Transverse colon (tissue), 4 donors: ENCODE measurements around the gene MRPS10. TPM values are rescaled to one million over a fixed set of nuclear protein-coding genes. Genes with fewer than 3 reads are reported as not detected.

Experiments
- DNase-seq: peaks from one replicate; pipeline ENCODE4 v3.0.0-alpha.2; 2019
- H3K27ac ChIP-seq, 4 donors: fragments of 200-600 bp; sonication (generic); 2 replicates each; pipeline ENCODE4 v1.5.1; 2016 to 2018; ENCODE audit warnings: inconsistent platforms in 4 of 4
- H3K27me3 ChIP-seq: fragments of 200-600 bp; sonication (generic); 2 replicates; pipeline ENCODE4 v1.5.1; 2017; ENCODE audit warnings: inconsistent platforms
- H3K36me3 ChIP-seq, 4 donors: fragments of 200-600 bp; sonication (generic); 2 replicates each; pipeline ENCODE4 v1.5.1; 2017 to 2019; ENCODE audit warnings: inconsistent platforms in 4 of 4
- H3K4me1 ChIP-seq, 4 donors: fragments of 200-600 bp; sonication (generic); 2 replicates each; pipeline ENCODE4 v1.5.1; 2017 to 2020; ENCODE audit warnings: inconsistent platforms in 4 of 4
- H3K4me3 ChIP-seq, 4 donors: fragments of 200-600 bp; sonication (generic); 1 replicate in 1 of 4; 2 replicates in 3 of 4; pipeline versions ENCODE4 v1.5.1 to v1.6.1; 2017 to 2019; ENCODE audit warnings: inconsistent platforms in 4 of 4
- H3K9me3 ChIP-seq, 2 donors: fragments of 200-600 bp; sonication (generic); 2 replicates each; pipeline ENCODE4 v1.5.1; 2017 to 2019; ENCODE audit warnings: inconsistent platforms in 2 of 2
- CTCF ChIP-seq, 5 experiments: fragments of 200-600 bp in 3 of 5; fragments of 450-650 bp in 2 of 5; sonication (generic) in 3 of 5; IDR thresholded peaks; 1 replicate in 2 of 5; 2 replicates in 3 of 5; pipeline ENCODE4 v1.5.1; 2016 to 2017; ENCODE audit warnings: antibody characterized with exemption in 5 of 5, inconsistent platforms in 3 of 5, mild to moderate bottlenecking in 2 of 5, moderate library complexity in 1 of 5
- EP300 ChIP-seq: sonication (generic); formaldehyde crosslinking; IDR thresholded peaks from one replicate; pipeline ENCODE4 v1.6.1; 2017; ENCODE audit warnings: antibody characterized with exemption, low read depth
- POLR2A ChIP-seq: fragments of 450-650 bp; IDR thresholded peaks from one replicate; pipeline ENCODE4 v1.6.1; 2016; ENCODE audit warnings: antibody characterized with exemption, mild to moderate bottlenecking, moderate library complexity
- POLR2AphosphoS5 ChIP-seq, 3 donors: sonication (generic); formaldehyde crosslinking; IDR thresholded peaks; one replicate each; pipeline ENCODE4 v1.6.1; 2016; ENCODE audit warnings: antibody characterized with exemption in 3 of 3
- WGBS, 2 donors: methylation state at CpG; one replicate each; pipeline ENCODE4 v1.1.5; 2018; ENCODE audit warnings: low coverage in 1 of 2; 5-methylcytosine and 5-hydroxymethylcytosine counted together
- in situ Hi-C, 4 donors: fragments of 200-750 bp; cut with MboI; loops; one replicate each; pipeline versions ENCODE4 v1.15.0 to v1.15.1; 2017; ENCODE audit warnings: low sequenced_read_pairs in 3 of 4, low pct_ligation_motif_present in 1 of 4, low pct_unique_long_range_greater_than_20kb in 1 of 4
- intact Hi-C: fragments of 100-400 bp; cut with DNase I; formaldehyde crosslinking; loops from one replicate; pipeline ENCODE4 v1.15.1; 2023; ENCODE audit warnings: low total_unique reads
- total RNA-seq, 4 donors: library from RNA; depleted of rRNA; stranded (reverse); fragments of >200 nt; gene quantifications; one replicate each; pipeline ENCODE4 v1.1.0, GENCODE V29; 2016

Gene MRPS10
- total RNA-seq, 4 donors from 2014 or later: 23.6 to 75.4 (median 24.6) TPM

GRCh38 chr6:42236030-42236429, 18.4 kb upstream of the MRPS10 start:
- Histone ChIP-seq H3K4me1 (no peaks in the 10 kb centered on the region), H3K36me3 (no peaks in the 10 kb centered on the region), H3K9me3 (no peaks in the 10 kb centered on the region), H3K27me3 (no peaks in the 10 kb centered on the region), H3K4me3 (no peak overlapping the region), H3K27ac (no peak overlapping the region)
- no peak for DNase-seq
- 82 to 100% methylated on average over 1 to 9 of the region's 9 CpGs for WGBS, 2 donors
- TF ChIP-seq POLR2A (no peak), POLR2AphosphoS5 (IDR thresholded peaks at IDR 0.05) (no peak), EP300 (no peak), CTCF (IDR thresholded peaks at IDR 0.05) (no peak)
- in situ Hi-C loops (no loop called here), intact Hi-C loops (no loop called here)

DNA sequence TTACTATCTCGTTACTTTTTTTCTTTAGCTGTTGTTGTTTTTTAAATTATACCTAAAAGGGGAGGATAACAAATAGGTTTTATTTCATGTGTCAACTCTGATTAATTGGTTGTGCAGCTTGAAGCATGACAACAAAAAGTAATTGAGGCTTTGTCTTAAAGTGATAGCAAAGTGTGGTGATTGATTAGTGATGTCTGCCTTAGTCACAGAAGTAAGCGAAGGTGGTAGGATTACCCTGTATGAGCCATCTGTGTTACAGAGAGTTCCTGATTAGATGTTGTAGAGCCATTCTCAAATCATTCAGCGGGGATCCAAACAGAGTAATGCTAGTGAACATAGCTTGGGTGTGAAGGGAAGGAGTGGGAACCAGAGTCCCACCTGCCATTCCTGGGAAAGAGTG, 14.4 kb upstream of the MRPS10 start:
- DNase-seq: no peak
- 90 to 92% methylated on average over 2 to 3 of the region's 3 CpGs for WGBS, 2 donors
- no peak overlapping the region for H3K27ac ChIP-seq
- H3K9me3 ChIP-seq: no peaks in the 10 kb centered on the region
- H3K4me3 ChIP-seq: no peak overlapping the region
- TF ChIP-seq EP300 (no peak), POLR2AphosphoS5 (IDR thresholded peaks at IDR 0.05) (no peak), CTCF (IDR thresholded peaks at IDR 0.05) (no peak), POLR2A (no peak)
- intact Hi-C loops (no loop called here), in situ Hi-C loops (no loop called here)
- H3K27me3 ChIP-seq: no peaks in the 10 kb centered on the region
- H3K36me3 ChIP-seq: no peaks in the 10 kb centered on the region
- peaks cover 0 to 11% (median 6%) of the 10 kb centered on the region in 4 donors for H3K4me1 ChIP-seq

DNA sequence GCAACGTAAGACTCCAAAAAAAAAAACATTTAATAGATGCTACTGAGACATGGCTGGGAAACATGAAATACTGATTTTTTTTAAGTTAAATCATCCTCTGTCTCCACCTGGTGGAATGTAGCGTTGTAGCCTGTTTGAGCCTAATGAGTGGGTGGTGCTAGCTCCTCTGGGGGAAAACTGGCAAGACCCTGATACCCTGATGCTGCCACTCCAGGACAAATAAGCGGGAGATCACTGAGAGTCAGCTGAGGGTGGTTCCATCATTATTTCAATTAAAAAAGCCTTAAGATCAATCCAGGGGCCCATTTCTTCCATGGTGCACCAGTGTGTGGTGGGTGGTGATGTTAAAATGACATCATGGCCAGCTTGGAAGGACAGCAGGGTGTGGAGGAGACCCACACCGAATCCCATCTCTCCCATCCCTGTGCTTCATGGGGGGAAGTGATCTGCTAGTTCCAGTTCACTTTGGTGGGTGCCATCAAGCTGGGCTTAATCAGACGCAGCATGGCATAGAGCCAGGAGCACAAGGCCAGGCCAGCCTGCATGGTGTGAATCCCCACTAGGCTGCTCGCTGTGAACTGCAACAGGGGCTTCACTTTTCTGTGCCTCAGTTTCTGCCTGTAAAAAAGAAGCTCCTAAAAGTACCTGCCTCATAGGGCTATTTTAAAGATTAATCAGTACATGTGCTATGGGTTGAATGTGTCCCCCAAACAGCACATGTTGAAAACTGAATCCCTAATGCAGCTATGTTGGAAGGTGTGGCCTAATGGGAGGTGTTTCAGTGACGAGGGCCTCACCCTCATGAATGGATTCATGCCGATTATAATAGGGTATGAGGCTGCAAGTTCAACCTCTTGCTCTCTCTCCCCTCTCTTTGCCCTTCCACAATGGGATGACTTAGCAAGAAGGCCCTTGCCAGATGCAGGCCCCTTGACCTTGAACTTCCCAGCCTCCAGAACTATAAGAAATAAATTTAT, 13.0 kb upstream of the MRPS10 start:
- H3K9me3 ChIP-seq: no peaks in the 10 kb centered on the region
- in situ Hi-C loops (no loop called here), intact Hi-C loops (no loop called here)
- H3K36me3 ChIP-seq: no peaks in the 10 kb centered on the region
- no peak overlapping the region for H3K4me3 ChIP-seq
- no peaks in the 10 kb centered on the region for H3K27me3 ChIP-seq
- no peak for TF ChIP-seq POLR2A
- TF ChIP-seq CTCF (IDR thresholded peaks at IDR 0.05): peak in 2 of 5 experiments; percentile 24 to 34
- no peak for TF ChIP-seq EP300
- peaks cover 0 to 24% (median 18%) of the 10 kb centered on the region in 4 donors for H3K4me1 ChIP-seq
- no peak overlapping the region for H3K27ac ChIP-seq
- DNase-seq: no peak
- WGBS, 2 donors: 80 to 82% methylated on average over 5 to 8 of the region's 8 CpGs

DNA sequence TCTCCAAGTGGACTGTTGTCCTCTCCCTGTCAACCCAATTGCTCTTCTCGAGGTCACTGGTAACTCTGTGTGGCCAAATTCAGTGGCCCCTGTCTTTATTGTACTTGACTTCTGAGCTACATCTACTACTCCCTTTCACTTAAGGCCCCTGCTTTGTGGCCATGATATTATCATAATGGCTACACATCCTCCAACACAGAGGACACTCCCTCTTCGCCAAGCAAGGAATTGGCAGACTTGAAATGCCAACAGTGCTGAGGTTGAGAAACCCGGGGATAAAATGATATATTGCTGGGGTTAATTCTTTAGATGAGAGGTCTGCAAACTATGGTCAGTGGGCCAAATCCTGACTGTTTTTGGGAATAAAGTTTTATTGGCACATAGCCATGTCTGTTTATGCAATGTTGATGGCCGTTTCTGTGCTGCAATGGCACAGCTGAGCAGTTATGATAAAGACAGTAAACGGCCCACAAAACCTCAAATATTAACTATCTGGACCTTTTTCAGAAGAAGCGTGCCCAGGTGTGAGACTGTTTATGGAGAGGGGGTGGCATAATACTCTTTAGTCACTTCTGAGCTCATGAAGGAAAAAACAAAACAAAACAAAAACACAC, 12.0 kb upstream of the MRPS10 start:
- H3K36me3 ChIP-seq: no peaks in the 10 kb centered on the region
- 72 to 100% methylated on average over 1 to 6 of the region's 6 CpGs for WGBS, 2 donors
- H3K4me3 ChIP-seq: no peak overlapping the region
- TF ChIP-seq POLR2A (no peak), POLR2AphosphoS5 (IDR thresholded peaks at IDR 0.05) (no peak), EP300 (no peak), CTCF (IDR thresholded peaks at IDR 0.05) (no peak)
- intact Hi-C loops: no loop called here
- in situ Hi-C loops: no loop called here
- peaks cover 0 to 32% (median 23%) of the 10 kb centered on the region in 4 donors for H3K4me1 ChIP-seq
- H3K27me3 ChIP-seq: no peaks in the 10 kb centered on the region
- no peak overlapping the region for H3K27ac ChIP-seq
- no peaks in the 10 kb centered on the region for H3K9me3 ChIP-seq
- no peak for DNase-seq
